K562 (cell line): ENCODE measurements around the gene SIK3. TPM values are rescaled to one million over a fixed set of nuclear protein-coding genes. Genes with fewer than 3 reads are reported as not detected.
A peak's percentile ranks its signal among the peaks of the same experiment; 100 is the strongest.

ENCODE experiments used
- CHCHD3 ChIP-seq: fragments of 250-450 bp; sonication (Bioruptor Pico); IDR thresholded peaks from 2 replicates; pipeline ENCODE4 v2.1.2; 2022; ENCODE audit warnings: mild to moderate bottlenecking
- CHD7 ChIP-seq: fragments of 200-600 bp; sonication (generic); IDR thresholded peaks from one replicate; pipeline ENCODE4 v1.6.1; 2012; ENCODE audit warnings: mild to moderate bottlenecking, low read depth, low read length, inconsistent platforms
- ETV1 ChIP-seq: fragments of 450-650 bp; conservative IDR thresholded peaks from 2 replicates; pipeline ENCODE4 v1.6.1; 2016; ENCODE audit warnings: missing genetic modification characterization, control low read depth, low read depth, missing compliant biosample characterization
- FOXO4 ChIP-seq: fragments of 450-650 bp; formaldehyde crosslinking; IDR thresholded peaks from 2 replicates; pipeline ENCODE4 v1.4.0; 2020; ENCODE audit warnings: mild to moderate bottlenecking, moderate library complexity
- HNRNPUL1 ChIP-seq: fragments of 200-400 bp; formaldehyde crosslinking; IDR thresholded peaks from 2 replicates; pipeline ENCODE4 v1.6.1; 2017; ENCODE audit warnings: low read length
- MCM7 ChIP-seq, 2 experiments: fragments of 450-650 bp; IDR thresholded peaks; 2 replicates each; pipeline ENCODE4 v1.6.1; 2016 to 2018
- NBN ChIP-seq: fragments of 450-650 bp; IDR thresholded peaks from 2 replicates; pipeline ENCODE4 v1.6.1; 2016; ENCODE audit warnings: low read depth, mild to moderate bottlenecking
- RFX5 ChIP-seq: IDR thresholded peaks from 2 replicates; pipeline ENCODE4 v1.6.1; 2011; ENCODE audit warnings: low read depth, mild to moderate bottlenecking, improper control_type of control experiment, low read length
- SFPQ ChIP-seq: fragments of 200-400 bp; formaldehyde crosslinking; IDR thresholded peaks from 2 replicates; pipeline ENCODE4 v1.6.1; 2017; ENCODE audit warnings: mild to moderate bottlenecking, low read depth, low read length, moderate library complexity
- SPI1 ChIP-seq: IDR thresholded peaks from 2 replicates; pipeline ENCODE4 v1.6.1; 2011; ENCODE audit warnings: low read depth, low read length, control low read depth, borderline replicate concordance
- ZNF217 ChIP-seq: sonication (generic); formaldehyde crosslinking; IDR thresholded peaks from 2 replicates; pipeline ENCODE4 v1.8.0; 2022; ENCODE audit warnings: mild to moderate bottlenecking, missing genetic modification reagents
- ZNF316 ChIP-seq: fragments of 450-650 bp; IDR thresholded peaks from 2 replicates; pipeline ENCODE4 v1.6.1; 2016
- ZZZ3 ChIP-seq: fragments of 450-650 bp; IDR thresholded peaks from 2 replicates; pipeline ENCODE4 v1.6.1; 2016; ENCODE audit warnings: antibody characterized with exemption, mild to moderate bottlenecking, moderate library complexity
- polyA plus RNA-seq, 8 experiments: library from polyadenylated mRNA; depleted of rRNA in 4 of 8; stranded (reverse) in 5 of 8; unstranded in 3 of 8; fragments of >200 nt; fragmentation: Nextera tagmentation in 2 of 8; fragmentation: Illumina TruSeq in 1 of 8; extraction: Ambion mirVana in 2 of 8; extraction: Trizol in 1 of 8; gene quantifications; 2 replicates each; pipeline versions ENCODE4 v1.2.1 to v1.2.3, GENCODE V29; 2011 to 2014; ENCODE audit warnings: inconsistent platforms in 1 of 8, missing spikeins in 1 of 8
- total RNA-seq, 7 experiments: library from RNA; depleted of rRNA in 6 of 7; stranded (reverse); fragments of >200 nt in 6 of 7; fragmentation: Illumina TruSeq in 2 of 7; extraction: Trizol in 2 of 7; gene quantifications; 2 replicates each; pipeline versions ENCODE4 v1.2.1 to v1.2.3, GENCODE V29; 2011 to 2021; ENCODE audit warnings: low replicate concordance in 1 of 7

The SIK3 gene
- total and polyA plus RNA-seq, 9 of the 15 experiments (the other 6 are each of a cell fraction or from before 2014, with no cell fraction given): 1.6 to 21.6 (median 8.0) TPM

- TF ChIP-seq CHD7: no peak
- no peak for TF ChIP-seq RFX5
- TF ChIP-seq CHCHD3 (CRISPR knock-in tag): no peak
- TF ChIP-seq HNRNPUL1: no peak
- TF ChIP-seq ZNF217: no peak
- TF ChIP-seq MCM7 (IDR thresholded peaks at IDR 0.05): no peak
- TF ChIP-seq SPI1: peak; percentile 84; the same call in 1 of the 2 replicates
- no peak for TF ChIP-seq SFPQ
- TF ChIP-seq FOXO4 (CRISPR knock-in tag): no peak
- peak; percentile 66; the same call in 1 of the 2 replicates for TF ChIP-seq NBN
- no peak for TF ChIP-seq ZNF316
- TF ChIP-seq ETV1 (tag): peak; percentile 78
- TF ChIP-seq ZZZ3: no peak
Measured at GRCh38 chr11:117143871-117144476, 45.7 kb upstream of the SIK3 start, which contains the start of gene PAFAH1B2 (continued).
